ENCODE data around the gene NCOA7.

- no peak for TF ChIP-seq CTCF (IDR thresholded peaks at IDR 0.05)
- no peak for TF ChIP-seq POLR2A (IDR thresholded peaks at IDR 0.05)
Observed at GRCh38 chr6:125953502-125953875, 162.7 kb downstream of the NCOA7 start.
